Panc1 (cell line): ENCODE measurements around the gene NOP56. TPM values are rescaled to one million over a fixed set of nuclear protein-coding genes. Genes with fewer than 3 reads are reported as not detected.

ENCODE experiments used
- ATAC-seq: fragments of 200-7000 bp; cut with Tn5 transposase; 2 replicates; pipeline ENCODE4 v1.9.1; 2020; ENCODE audit warnings: mild to moderate bottlenecking, moderate library complexity
- BruUV-seq: library from RNA; stranded (reverse); fragments of 400-500 nt; replicated peaks from 2 replicates; lab custom pipeline; 2021; lab: Mats Ljungman, UMichigan
- CTCF ChIA-PET: fragments of 300-600 bp; sonication (Branson Sonifier 250); formaldehyde crosslinking; loops from one replicate; lab custom pipeline; 2022; ENCODE audit warnings: antibody characterized with exemption; lab: Charles Lee
- POLR2A ChIA-PET: fragments of 300-600 bp; sonication (Branson Sonifier 250); formaldehyde crosslinking; loops from one replicate; lab custom pipeline; 2022; ENCODE audit warnings: antibody characterized with exemption; lab: Charles Lee
- DNase-seq: peaks from one replicate; pipeline ENCODE4 v3.0.0-alpha.2; 2010; ENCODE audit warnings: low read depth, low spot score
- H3K27ac ChIP-seq: 2 replicates; pipeline ENCODE4 v1.5.1; 2011; ENCODE audit warnings: mild to moderate bottlenecking, low read length, inconsistent platforms
- H3K27me3 ChIP-seq: fragments of 200-500 bp; sonication (Bioruptor generic); 2 replicates; pipeline ENCODE4 v1.6.0; 2014; ENCODE audit warnings: low read length, inconsistent platforms; ENCODE audit not compliant: control insufficient read depth, insufficient read depth
- H3K36me3 ChIP-seq: fragments of 200-500 bp; sonication (Bioruptor generic); 2 replicates; pipeline ENCODE4 v1.5.1; 2014; ENCODE audit warnings: inconsistent platforms, mild to moderate bottlenecking, low read length, moderate library complexity; ENCODE audit not compliant: control insufficient read depth, insufficient read depth
- H3K4me1 ChIP-seq: 2 replicates; pipeline ENCODE4 v1.5.1; 2011; ENCODE audit warnings: inconsistent platforms, mild to moderate bottlenecking, low read length, moderate library complexity; ENCODE audit not compliant: control insufficient read depth, insufficient read depth
- H3K4me3 ChIP-seq, 2 experiments: 2 replicates each; pipeline ENCODE4 v1.5.1; 2011 to 2012; ENCODE audit warnings: low read depth in 2 of 2, low read length in 2 of 2, mild to moderate bottlenecking in 2 of 2, inconsistent platforms in 1 of 2, moderate library complexity in 1 of 2
- H3K9me3 ChIP-seq: fragments of 200-500 bp; sonication (Bioruptor generic); 2 replicates; pipeline ENCODE4 v1.5.1; 2014; ENCODE audit warnings: low read depth, mild to moderate bottlenecking, inconsistent platforms, low read length, moderate library complexity; ENCODE audit not compliant: control insufficient read depth, insufficient read depth
- CTCF ChIP-seq: fragments of 450-650 bp; IDR thresholded peaks from 2 replicates; pipeline ENCODE4 v1.5.1; 2017; ENCODE audit warnings: mild to moderate bottlenecking
- POLR2AphosphoS5 ChIP-seq: IDR thresholded peaks from 2 replicates; pipeline ENCODE4 v1.6.1; 2012; ENCODE audit warnings: mild to moderate bottlenecking, low read depth, low read length, moderate library complexity
- REST ChIP-seq, 2 experiments: IDR thresholded peaks; 2 replicates each; pipeline ENCODE4 v1.6.1; 2011 to 2012; ENCODE audit warnings: low read depth in 2 of 2, control low read depth in 1 of 2, low read length in 1 of 2, mild to moderate bottlenecking in 1 of 2, moderate library complexity in 1 of 2; ENCODE audit not compliant: insufficient read depth in 1 of 2
- SIN3A ChIP-seq: IDR thresholded peaks from 2 replicates; pipeline ENCODE4 v1.6.1; 2012; ENCODE audit warnings: low read depth, mild to moderate bottlenecking, low read length, moderate library complexity, borderline replicate concordance; ENCODE audit not compliant: insufficient read depth
- TCF7L2 ChIP-seq: IDR thresholded peaks from 2 replicates; pipeline ENCODE4 v1.6.1; 2011; ENCODE audit warnings: mild to moderate bottlenecking, low read depth, low read length, inconsistent platforms
- in situ Hi-C: cut with HindIII; loops from 2 replicates; pipeline ENCODE4 v1.10.0; 2016; ENCODE audit warnings: low sequenced_read_pairs, low pct_unique_long_range_greater_than_20kb
- intact Hi-C: fragments of 100-400 bp; cut with micrococcal nuclease; formaldehyde crosslinking; loops from one replicate; pipeline ENCODE4 v1.10.0; 2022; ENCODE audit not compliant: unreplicated experiment
- total RNA-seq: library from RNA; stranded (reverse); gene quantifications from one replicate; pipeline ENCODE4 v1.2.1, GENCODE V29; 2021; ENCODE audit not compliant: unreplicated experiment

Gene NOP56
- total RNA-seq, 1 experiment from 2014 or later = 354 TPM

GRCh38 chr20:2619337-2619736, 33.1 kb upstream of the NOP56 start:
- no TSS peak for BruUV-seq
- ATAC-seq (no peak), DNase-seq (no peak)
- ChIA-PET CTCF (interaction anchor here (0.5 kb wide), 1 partner anchor 18 kb away, joined by 3 read pairs; no protein-coding TSS in a partner anchor), POLR2A (no interaction called here)
- Histone ChIP-seq H3K9me3 (no peaks in the 10 kb centered on the region), H3K4me3 (no peak overlapping the region), H3K36me3 (no peaks in the 10 kb centered on the region), H3K27ac (no peak overlapping the region), H3K4me1 (no peaks in the 10 kb centered on the region), H3K27me3 (peaks cover 10% of the 10 kb centered on the region)
- intact Hi-C loops = no loop called here
- TF ChIP-seq SIN3A = no peak
- no peak for TF ChIP-seq CTCF
- no peak for TF ChIP-seq REST (IDR thresholded peaks at IDR 0.05; ENCODE audit: insufficient read depth in 1 of 2, low read depth in 2 of 2, low read length in 1 of 2)
- TF ChIP-seq TCF7L2 = no peak
- TF ChIP-seq POLR2AphosphoS5 = no peak
- in situ Hi-C loops = no loop called here

GRCh38 chr20:2619961-2620595, 32.4 kb upstream of the NOP56 start:
- ATAC-seq = no peak
- H3K27ac ChIP-seq = no peak overlapping the region
- in situ Hi-C loops (no loop called here), intact Hi-C loops (no loop called here)
- POLR2A ChIA-PET = no interaction called here
- no peaks in the 10 kb centered on the region for H3K4me1 ChIP-seq
- H3K27me3 ChIP-seq = peaks cover 10% of the 10 kb centered on the region
- CTCF ChIA-PET = no interaction called here
- no peaks in the 10 kb centered on the region for H3K9me3 ChIP-seq
- TF ChIP-seq CTCF (no peak), POLR2AphosphoS5 (no peak), TCF7L2 (no peak), REST (IDR thresholded peaks at IDR 0.05; ENCODE audit: insufficient read depth in 1 of 2, low read depth in 2 of 2, low read length in 1 of 2) (no peak), SIN3A (no peak)
- no peak overlapping the region for H3K4me3 ChIP-seq
- no TSS peak for BruUV-seq
- H3K36me3 ChIP-seq = no peaks in the 10 kb centered on the region
- DNase-seq = no peak
